Stimulated activated CD4-positive, alpha-beta T cell treated with anti-CD3 and anti-CD28 coated beads, Interleukin-15, amount 100 ng/mL, for 48 hours (primary cell): Measurements from ENCODE around the gene SLC7A1.

Source experiments
- DNase-seq, 2 donors: peaks; one replicate each; pipeline ENCODE4 v3.0.0-alpha.2; 2020; ENCODE audit warnings: low read depth in 2 of 2

SLC7A1 gene

GRCh38 chr13:29583073-29583785, 12.3 kb downstream of the SLC7A1 start:
- no peak for DNase-seq

GRCh38 chr13:29582171-29582570, 13.3 kb downstream of the SLC7A1 start:
- DNase-seq: no peak

DNA sequence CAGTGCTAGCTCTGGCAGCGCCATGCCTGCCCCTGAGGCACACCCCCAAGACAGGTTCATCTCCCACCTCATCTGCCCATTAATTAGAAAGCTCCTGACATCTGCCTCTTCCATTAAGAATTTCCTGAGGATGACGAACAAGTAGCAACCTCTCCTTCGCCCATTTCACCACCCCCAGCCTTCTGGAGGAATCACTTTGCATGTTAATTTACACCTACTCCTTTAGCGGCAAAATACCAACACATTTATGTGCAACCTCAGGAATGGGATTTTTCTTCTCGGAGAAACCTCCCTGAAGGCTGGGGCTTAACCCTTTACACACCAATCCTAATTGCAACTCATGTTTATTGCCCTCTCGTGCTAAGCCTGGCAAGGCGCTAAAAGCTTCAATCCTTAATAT, 13.8 kb downstream of the SLC7A1 start:
- no peak for DNase-seq

DNA sequence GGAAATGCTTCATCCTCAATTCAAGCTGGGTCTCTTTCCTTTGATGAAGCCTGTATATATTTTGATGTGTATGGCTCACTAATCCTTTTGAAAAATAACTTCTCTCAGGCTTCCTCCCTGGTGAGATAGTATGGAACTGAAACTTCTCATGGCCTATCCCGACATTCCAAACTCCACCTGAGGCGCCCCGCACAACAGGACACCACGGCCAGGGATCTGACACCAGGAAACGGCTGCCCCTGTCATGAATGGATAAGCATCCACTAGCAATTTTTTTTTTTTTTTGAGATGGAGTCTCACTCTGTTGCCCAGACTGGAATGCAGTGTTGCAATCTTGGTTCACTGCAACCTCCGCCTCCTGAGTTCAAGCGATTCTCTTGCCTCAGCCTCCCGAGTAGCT, 16.4 kb downstream of the SLC7A1 start:
- no peak for DNase-seq

- no peak for DNase-seq
Observed at GRCh38 chr13:29578300-29579085, 17.0 kb downstream of the SLC7A1 start.

DNA sequence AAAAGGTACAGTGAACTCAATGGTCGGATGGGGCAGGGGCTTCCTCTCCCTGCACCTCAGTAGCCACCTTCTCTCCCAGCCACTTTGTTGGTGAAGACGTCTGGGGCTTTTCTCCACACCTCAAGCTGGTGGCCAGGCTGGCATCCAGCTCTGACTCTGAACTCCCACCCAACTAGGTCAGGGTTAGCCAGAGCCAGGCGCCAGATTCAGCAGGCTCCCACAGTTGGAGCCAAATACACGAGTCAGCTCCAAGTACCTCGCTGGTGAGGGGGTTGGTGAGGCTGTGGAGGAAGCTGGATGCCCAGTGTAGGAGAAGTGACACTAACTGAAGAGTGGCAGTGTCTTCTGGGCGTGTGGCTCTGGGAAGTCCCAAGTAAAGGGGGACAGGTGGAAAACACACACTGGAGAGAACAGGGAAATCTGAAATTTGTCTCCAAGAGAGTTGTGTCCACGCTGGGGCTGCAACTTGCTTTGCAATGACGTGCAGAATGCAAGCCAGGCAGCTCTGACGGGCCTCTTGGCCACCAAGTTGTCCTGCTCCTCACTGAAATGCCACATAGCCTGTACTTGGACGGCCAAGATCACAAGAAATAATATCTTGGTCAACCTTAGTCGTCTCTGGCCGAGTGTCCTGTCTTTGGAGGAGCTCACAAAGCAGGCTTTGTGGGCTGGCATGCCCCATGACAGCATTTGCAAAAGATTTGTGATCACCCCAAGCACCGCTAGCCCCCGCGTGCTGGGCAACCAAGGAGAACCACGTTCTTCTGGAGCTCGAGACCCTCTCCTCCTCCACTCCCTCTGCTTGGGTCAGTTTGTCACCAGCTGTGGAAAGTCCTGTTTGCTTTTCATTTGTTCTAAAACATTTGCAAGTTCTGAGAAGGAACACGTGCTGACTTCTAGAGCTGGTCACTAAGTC, 18.1 kb downstream of the SLC7A1 start:
- no peak for DNase-seq

- no peak for DNase-seq
Observed at GRCh38 chr13:29576581-29576980, 18.9 kb downstream of the SLC7A1 start.

DNA sequence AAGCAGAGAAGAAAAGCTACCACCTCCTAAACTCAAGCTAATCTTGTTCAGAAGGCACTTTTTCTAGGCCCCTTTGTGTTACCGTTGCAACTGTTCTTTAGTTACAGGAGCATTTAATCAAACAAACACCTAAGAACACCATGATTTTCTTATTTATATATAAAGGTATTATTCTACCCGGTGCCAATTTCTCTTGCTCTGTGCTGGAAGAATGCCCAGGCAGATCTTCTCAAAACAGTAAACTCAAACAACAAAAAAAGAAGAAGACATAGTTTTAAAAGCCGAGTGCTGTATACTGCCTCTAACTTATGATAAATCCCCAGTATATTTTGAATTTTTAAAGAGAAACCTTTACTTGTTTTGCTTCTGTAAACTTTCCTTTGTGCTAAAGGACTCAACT, 20.4 kb downstream of the SLC7A1 start:
- DNase-seq: no peak

- DNase-seq: no peak
Observed at GRCh38 chr13:29573190-29573589, 22.3 kb downstream of the SLC7A1 start.

DNA sequence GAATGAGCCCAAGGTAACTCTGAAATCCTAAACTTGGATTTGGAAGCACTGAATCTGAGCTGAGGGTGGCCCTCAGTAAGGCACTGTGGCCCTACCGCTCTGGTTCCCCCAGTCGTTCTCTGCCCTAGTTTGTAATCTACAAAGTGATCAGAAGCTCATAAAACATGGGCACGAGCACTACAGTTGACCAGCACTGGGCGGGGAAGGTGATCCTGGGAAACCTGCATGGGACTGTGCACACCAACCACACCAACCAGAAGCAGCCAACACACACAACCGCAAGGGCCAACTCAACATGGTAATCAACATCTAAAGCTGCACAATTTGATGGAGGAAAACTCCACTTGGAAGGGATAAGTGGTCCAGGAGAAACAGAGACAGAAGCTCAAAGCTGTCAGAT, 22.9 kb downstream of the SLC7A1 start:
- DNase-seq: no peak

GRCh38 chr13:29571876-29572570, 23.5 kb downstream of the SLC7A1 start:
- DNase-seq: no peak

DNA sequence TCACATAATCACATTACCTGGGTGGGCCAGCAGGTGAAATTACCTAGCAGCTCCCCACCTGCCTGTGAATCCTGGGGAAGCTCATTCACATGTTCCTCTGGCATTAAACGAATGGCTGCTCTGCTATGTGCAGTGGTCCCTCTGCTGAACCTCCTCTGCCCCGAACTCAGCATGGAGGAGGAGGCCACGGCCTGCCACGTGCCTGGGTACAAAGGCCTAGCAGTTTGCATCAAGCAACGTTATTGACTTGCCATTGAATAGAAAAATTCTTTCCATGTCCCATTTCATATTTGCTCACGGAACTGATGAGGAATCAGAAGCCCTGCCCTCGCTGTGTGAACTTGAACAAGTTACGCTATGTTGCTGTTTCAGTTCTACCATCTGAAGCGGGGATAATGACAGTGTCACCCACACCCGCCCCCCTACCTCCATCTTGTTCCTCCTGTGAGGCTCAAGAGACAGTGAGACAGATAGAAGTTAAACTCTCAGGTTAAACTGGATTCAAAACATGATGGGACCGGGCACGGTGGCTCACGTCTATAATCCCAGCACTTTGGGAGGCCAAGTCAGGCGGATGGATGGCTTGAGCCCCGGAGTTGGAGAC, 25.3 kb downstream of the SLC7A1 start:
- DNase-seq: no peak

DNA sequence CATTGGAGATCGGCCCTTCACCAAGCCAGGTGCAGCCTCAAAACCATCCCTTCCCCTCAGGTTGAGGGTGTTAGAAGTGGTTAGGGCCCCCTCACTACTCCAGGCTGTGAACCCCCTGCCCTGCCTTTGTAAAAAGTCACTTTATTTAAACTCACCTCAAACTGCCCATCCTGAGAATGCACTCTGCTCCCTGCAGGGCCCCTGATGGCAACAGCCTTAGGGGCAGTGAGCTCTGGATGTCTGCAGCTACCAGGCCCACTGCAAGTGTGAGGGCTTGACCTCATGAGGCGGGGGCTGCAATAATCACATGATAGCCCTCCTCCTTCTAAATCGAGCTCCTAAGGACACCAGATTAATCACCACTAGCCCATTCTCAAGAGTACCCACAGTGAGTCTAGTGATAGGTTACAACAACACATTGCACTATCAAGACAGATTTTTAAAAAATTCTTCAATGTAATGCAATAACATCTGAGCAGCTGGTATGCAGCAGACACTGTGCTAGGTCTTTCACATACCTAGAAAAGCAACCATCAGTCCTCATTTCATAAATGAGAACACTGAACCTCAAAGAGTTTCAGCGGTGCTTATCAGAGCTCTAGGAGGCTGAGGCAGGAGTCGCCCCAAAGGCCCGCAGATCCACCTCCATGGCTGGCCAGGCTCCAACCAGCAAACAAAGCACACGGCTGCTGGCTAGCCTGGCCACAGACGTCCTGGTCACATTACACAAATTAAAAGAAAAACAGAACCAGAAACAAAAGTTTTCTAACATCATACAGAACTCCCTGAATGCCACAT, 26.0 kb downstream of the SLC7A1 start:
- no peak for DNase-seq

DNA sequence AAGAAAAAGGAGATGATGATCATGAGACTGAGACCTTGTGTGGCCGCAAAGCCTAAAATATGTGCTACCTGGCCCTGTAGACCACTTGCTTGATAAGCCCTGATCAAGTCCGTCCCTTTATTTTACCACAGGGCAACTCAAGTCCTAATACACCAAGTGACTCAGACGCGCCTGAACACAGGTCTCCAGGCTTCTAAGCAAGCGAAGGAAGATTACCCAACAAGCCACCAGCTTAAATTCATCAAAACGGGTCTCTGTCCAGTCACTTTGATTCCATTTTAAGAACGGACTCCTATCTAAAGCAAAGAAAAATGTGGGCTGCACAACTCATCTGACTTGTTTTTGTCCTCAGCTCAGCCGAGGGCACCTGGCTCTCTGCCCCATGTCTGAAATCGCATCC, 26.8 kb downstream of the SLC7A1 start:
- DNase-seq: no peak

GRCh38 chr13:29567411-29567810, 28.1 kb downstream of the SLC7A1 start:
- DNase-seq: no peak

- no peak for DNase-seq
Observed at GRCh38 chr13:29566206-29566605, 29.3 kb downstream of the SLC7A1 start.

GRCh38 chr13:29564818-29565217, 30.7 kb downstream of the SLC7A1 start:
- DNase-seq: no peak

GRCh38 chr13:29564373-29564772, 31.1 kb downstream of the SLC7A1 start:
- no peak for DNase-seq

- DNase-seq: no peak
Observed at GRCh38 chr13:29563941-29564340, 31.5 kb downstream of the SLC7A1 start.

DNA sequence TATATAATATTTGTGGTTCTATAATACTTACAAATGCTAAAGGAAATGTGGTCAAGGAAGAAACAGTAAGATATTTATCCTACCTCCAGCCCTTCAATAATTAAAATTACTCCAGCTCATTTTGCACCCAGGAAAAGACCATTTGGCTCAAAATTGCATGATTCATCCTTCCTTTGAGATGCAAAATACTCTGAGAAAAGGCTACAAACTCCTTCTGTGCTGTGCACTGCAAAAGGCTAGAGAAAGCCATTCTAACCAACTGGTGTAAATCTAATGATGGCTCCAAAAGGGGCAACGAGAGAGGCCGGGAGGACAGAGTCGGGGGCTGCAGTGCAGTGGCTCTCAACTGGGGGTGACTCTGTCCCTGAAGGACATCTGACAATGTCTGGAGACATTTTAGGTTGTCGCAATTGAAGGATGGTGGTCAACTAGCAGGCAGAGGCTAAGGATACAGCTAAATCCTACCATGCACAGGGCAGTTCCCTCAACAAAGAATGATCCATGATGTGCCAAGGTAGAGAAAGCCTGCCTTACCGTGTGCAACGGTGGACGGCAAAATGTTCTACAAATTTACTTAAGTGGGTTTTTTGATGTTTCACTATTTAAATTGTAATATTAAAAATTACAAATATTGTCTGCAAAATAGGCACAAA, 32.6 kb downstream of the SLC7A1 start:
- DNase-seq: no peak
